ENCODE results near the gene TNP1.

- TF ChIP-seq POLR2AphosphoS5 (IDR thresholded peaks at IDR 0.05) (no peak), CTCF (IDR thresholded peaks at IDR 0.05) (no peak)
These were observed 30.3 kb upstream of the TNP1 start for GRCh38 chr2:216890138-216890537.

All from suprapubic skin (tissue), 3 donors.